ENCODE results near the gene CHD5.

- TF ChIP-seq CTCF (IDR thresholded peaks at IDR 0.05), result no peak
- no peak for TF ChIP-seq POLR2AphosphoS5 (IDR thresholded peaks at IDR 0.05)
- TF ChIP-seq POLR2A (IDR thresholded peaks at IDR 0.05; ENCODE audit: low read depth), result no peak
- TF ChIP-seq EP300 (IDR thresholded peaks at IDR 0.05), result no peak
Observed at GRCh38 chr1:6090996-6091822, 88.9 kb downstream of the CHD5 start.

All from esophagus muscularis mucosa (tissue), 4 donors.